B cell (primary cell): ENCODE results near the gene RSPH3. TPM values are rescaled to one million over a fixed set of nuclear protein-coding genes. Genes with fewer than 3 reads are reported as not detected.

ENCODE experiments used
- ATAC-seq: fragments of 200-7000 bp; cut with Tn5 transposase; one replicate; pipeline ENCODE4 v1.10.0; 2021; ENCODE audit warnings: low read depth, mild to moderate bottlenecking, moderate number of reproducible peaks, moderate library complexity
- CTCF ChIA-PET: fragments of 350-600 bp; sonication (Branson Sonifier 250); formaldehyde crosslinking; loops from one replicate; lab custom pipeline; 2021; ENCODE audit warnings: antibody characterized with exemption, inconsistent platforms; lab: Charles Lee
- POLR2A ChIA-PET: fragments of 350-600 bp; sonication (Branson Sonifier 250); formaldehyde crosslinking; loops from one replicate; lab custom pipeline; 2021; ENCODE audit warnings: antibody characterized with exemption; lab: Charles Lee
- DNase-seq: peaks from one replicate; pipeline ENCODE4 v3.0.0; 2013
- H2AFZ ChIP-seq: 2 replicates; pipeline ENCODE4 v1.6.1; 2012; ENCODE audit warnings: mild to moderate bottlenecking, low read depth, low read length; ENCODE audit not compliant: insufficient read depth, poor library complexity, severe bottlenecking
- H3K27ac ChIP-seq, 2 donors: 1 replicate in 1 of 2; 2 replicates in 1 of 2; pipeline ENCODE4 v1.5.1; 2012 to 2013; ENCODE audit warnings: low read length in 2 of 2, mild to moderate bottlenecking in 2 of 2, moderate library complexity in 1 of 2
- H3K27me3 ChIP-seq, 4 experiments: fragments of 200-600 bp in 1 of 4; sonication (generic) in 1 of 4; replicated peaks in 1 of 4; 1 replicate in 2 of 4; 2 replicates in 2 of 4; pipeline versions ENCODE4 v1.6.1 to v1.7.0; 2013 to 2016; ENCODE audit warnings: low read length in 3 of 4, mild to moderate bottlenecking in 2 of 4, mixed read lengths in 1 of 4, moderate library complexity in 1 of 4; ENCODE audit not compliant: insufficient read depth in 4 of 4, control insufficient read depth in 3 of 4; ENCODE audit errors: control extremely low read depth in 1 of 4
- H3K36me3 ChIP-seq, 2 experiments: replicated peaks in 1 of 2; 1 replicate in 1 of 2; 2 replicates in 1 of 2; pipeline versions ENCODE4 v1.6.1 to v1.7.1; 2013; ENCODE audit warnings: low read length in 1 of 2; ENCODE audit not compliant: insufficient read depth in 2 of 2, control insufficient read depth in 1 of 2; ENCODE audit errors: control extremely low read depth in 1 of 2, extremely low read depth in 1 of 2
- H3K4me1 ChIP-seq, 2 donors: fragments of 200-600 bp in 1 of 2; sonication (generic) in 1 of 2; 1 replicate in 1 of 2; 2 replicates in 1 of 2; pipeline versions ENCODE4 v1.5.1 to v1.6.1; 2013 to 2017; ENCODE audit warnings: low read length in 2 of 2; ENCODE audit not compliant: control insufficient read depth in 2 of 2, insufficient read depth in 2 of 2
- H3K4me2 ChIP-seq: replicated peaks from 2 replicates; pipeline ENCODE3; 2012; ENCODE audit warnings: mild to moderate bottlenecking, low read depth, low read length; ENCODE audit not compliant: poor library complexity, severe bottlenecking
- H3K4me3 ChIP-seq, 5 experiments: fragments of 200-600 bp in 1 of 5; sonication (generic) in 1 of 5; 1 replicate in 3 of 5; 2 replicates in 2 of 5; pipeline versions ENCODE4 v1.5.1 to v1.7.0; 2011 to 2016; ENCODE audit warnings: low read length in 4 of 5, mild to moderate bottlenecking in 4 of 5, low read depth in 2 of 5, control low read depth in 1 of 5, moderate library complexity in 1 of 5; ENCODE audit not compliant: insufficient read depth in 1 of 5; ENCODE audit errors: control extremely low read depth in 1 of 5, extremely low read depth in 1 of 5
- H3K79me2 ChIP-seq: fragments of 200-600 bp; sonication (generic); one replicate; pipeline ENCODE4 v1.6.0; 2016; ENCODE audit warnings: low read length; ENCODE audit not compliant: control insufficient read depth, insufficient read depth
- H3K9ac ChIP-seq: fragments of 200-600 bp; sonication (generic); 2 replicates; pipeline ENCODE4 v1.6.1; 2017; ENCODE audit warnings: mild to moderate bottlenecking, low read length, moderate library complexity
- H3K9me3 ChIP-seq, 3 donors: one replicate each; pipeline versions ENCODE4 v1.6.1 to v1.7.1; 2013; ENCODE audit warnings: low read length in 2 of 3; ENCODE audit not compliant: control insufficient read depth in 2 of 3, insufficient read depth in 1 of 3; ENCODE audit errors: control extremely low read depth in 1 of 3
- H4K20me1 ChIP-seq: 2 replicates; pipeline ENCODE4 v1.6.0; 2012; ENCODE audit warnings: mild to moderate bottlenecking, low read length; ENCODE audit not compliant: insufficient read depth, control insufficient read depth, poor library complexity, severe bottlenecking
- H3K27ac Mint-ChIP-seq: one replicate; pipeline ENCODE4 v1.8.0; 2021; ENCODE audit warnings: mixed read lengths
- H3K27me3 Mint-ChIP-seq: one replicate; pipeline ENCODE4 v1.8.0; 2021; ENCODE audit warnings: mixed read lengths
- H3K4me1 Mint-ChIP-seq: one replicate; pipeline ENCODE4 v1.8.0; 2021; ENCODE audit warnings: mixed read lengths
- H3K4me3 Mint-ChIP-seq: one replicate; pipeline ENCODE4 v1.8.0; 2021; ENCODE audit warnings: mixed read lengths
- H3K9me3 Mint-ChIP-seq: one replicate; pipeline ENCODE4 v1.8.0; 2022; ENCODE audit warnings: mixed read lengths; ENCODE audit not compliant: insufficient read depth
- CTCF ChIP-seq: fragments of 200-600 bp; IDR thresholded peaks from one replicate; pipeline ENCODE4 v1.8.0; 2022; ENCODE audit warnings: antibody characterized with exemption, mild to moderate bottlenecking
- EZH2 ChIP-seq: IDR thresholded peaks from 2 replicates; pipeline ENCODE4 v1.6.1; 2012; ENCODE audit warnings: borderline replicate concordance, low read depth, mild to moderate bottlenecking, moderate library complexity, low read length; ENCODE audit not compliant: insufficient read depth, poor library complexity, severe bottlenecking
- whole genome bisulfite sequencing: methylation state at CpG from one replicate; pipeline ENCODE4 v1.1.5; 2013; ENCODE audit warnings: missing lambda C conversion rate; ENCODE audit not compliant: insufficient coverage; 5-methylcytosine and 5-hydroxymethylcytosine counted together
- intact Hi-C: fragments of 100-400 bp; cut with micrococcal nuclease; formaldehyde crosslinking; loops from one replicate; pipeline ENCODE4 v1.10.0; 2022
- polyA plus RNA-seq: library from polyadenylated mRNA; depleted of rRNA; stranded (reverse); fragments of >200 nt; gene quantifications from 2 replicates; pipeline ENCODE4 v1.2.3, GENCODE V29; 2012
- total RNA-seq, 2 donors: library from RNA; stranded (reverse); fragments of 120-200 nt in 1 of 2; gene quantifications; 1 replicate in 1 of 2; 2 replicates in 1 of 2; pipeline versions ENCODE4 v1.2.3 to v1.2.4, GENCODE V29; 2013 to 2022

Gene RSPH3
- total and polyA plus RNA-seq, 2 donors (not counting 1 experiment from before 2014, with no cell fraction given): 0.82 to 3.4 TPM

GRCh38 chr6:158941246-158941645 is 58.8 kb downstream of the RSPH3 start:
- H3K9me3 ChIP-seq: peaks cover 0 to 3% (median 3%) of the 10 kb centered on the region in 3 donors
- no peaks in the 10 kb centered on the region for H3K27me3 ChIP-seq
- H3K4me1 Mint-ChIP-seq: peaks cover 19% of the 10 kb centered on the region
- no peak for DNase-seq
- H3K79me2 ChIP-seq: no peaks in the 10 kb centered on the region
- H3K4me2 ChIP-seq: no peak overlapping the region
- H3K4me3 ChIP-seq: no peak overlapping the region
- CTCF ChIA-PET: no interaction called here
- no peak overlapping the region for H3K27ac ChIP-seq
- no peak overlapping the region for H3K9ac ChIP-seq
- POLR2A ChIA-PET: no interaction called here
- no peak for TF ChIP-seq CTCF
- TF ChIP-seq EZH2: no peak
- H3K27me3 Mint-ChIP-seq: no peaks in the 10 kb centered on the region
- intact Hi-C loops: no loop called here
- no peaks in the 10 kb centered on the region for H4K20me1 ChIP-seq
- whole genome bisulfite sequencing: 100% methylated on average over 1 of the region's 2 CpGs
- H3K9me3 Mint-ChIP-seq: peaks cover 2% of the 10 kb centered on the region
- no peaks in the 10 kb centered on the region for H3K36me3 ChIP-seq
- no peak for ATAC-seq
- H3K4me3 Mint-ChIP-seq: no peak overlapping the region
- peaks cover 20 to 21% of the 10 kb centered on the region in 2 donors for H3K4me1 ChIP-seq
- no peak overlapping the region for H3K27ac Mint-ChIP-seq
- no peak overlapping the region for H2AFZ ChIP-seq

GRCh38 chr6:158939255-158940159 is 60.5 kb downstream of the RSPH3 start:
- ATAC-seq (peak; percentile 68), DNase-seq (peak; percentile 59)
- WGBS: 20% methylated on average over 30 of the region's 37 CpGs
- H3K27ac Mint-ChIP-seq: peak overlapping the region; percentile 70
- peak overlapping the region in 1 of 2 donors; percentile 18 for H3K27ac ChIP-seq
- peak overlapping the region in 4 of 5 experiments; percentile 38 to 65 (median 54) for H3K4me3 ChIP-seq
- no peaks in the 10 kb centered on the region for H3K27me3 ChIP-seq
- TF ChIP-seq EZH2 (no peak), CTCF (no peak)
- peak overlapping the region; percentile 81 for H3K4me3 Mint-ChIP-seq
- peak overlapping the region; percentile 64 for H3K9ac ChIP-seq
- peaks cover 0 to 3% (median 3%) of the 10 kb centered on the region in 3 donors for H3K9me3 ChIP-seq
- no peaks in the 10 kb centered on the region for H3K36me3 ChIP-seq
- H3K79me2 ChIP-seq: no peaks in the 10 kb centered on the region
- no peaks in the 10 kb centered on the region for H4K20me1 ChIP-seq
- CTCF ChIA-PET: interaction anchor here (0.9 to 1.2 kb wide), 4 partner anchors 17 to 112 kb away, joined by 3 to 6 read pairs (median 3); no protein-coding TSS in a partner anchor
- intact Hi-C loops: loop anchor here (2.0 kb wide), 1 partner anchor 71 kb away; no protein-coding TSS in a partner anchor
- H3K4me2 ChIP-seq: peak overlapping the region; percentile 81
- peaks cover 19% of the 10 kb centered on the region for H3K4me1 Mint-ChIP-seq
- H3K9me3 Mint-ChIP-seq: peaks cover 2% of the 10 kb centered on the region
- POLR2A ChIA-PET: interaction anchor here (0.5 to 1.7 kb wide), 6 partner anchors 29 to 764 kb away, joined by 3 to 4 read pairs (median 3); partner anchors contain the start of gene DYNLT1
- H2AFZ ChIP-seq: peak overlapping the region; percentile 79
- no peaks in the 10 kb centered on the region for H3K27me3 Mint-ChIP-seq
- peaks cover 20 to 21% of the 10 kb centered on the region in 2 donors for H3K4me1 ChIP-seq
